ENCODE results near the gene FAM53A. TPM values are rescaled to one million over a fixed set of nuclear protein-coding genes. Genes with fewer than 3 reads are reported as not detected.

Gene FAM53A
- total and polyA plus RNA-seq, 7 donors = 0.71 to 1.9 (median 1.3) TPM

DNA sequence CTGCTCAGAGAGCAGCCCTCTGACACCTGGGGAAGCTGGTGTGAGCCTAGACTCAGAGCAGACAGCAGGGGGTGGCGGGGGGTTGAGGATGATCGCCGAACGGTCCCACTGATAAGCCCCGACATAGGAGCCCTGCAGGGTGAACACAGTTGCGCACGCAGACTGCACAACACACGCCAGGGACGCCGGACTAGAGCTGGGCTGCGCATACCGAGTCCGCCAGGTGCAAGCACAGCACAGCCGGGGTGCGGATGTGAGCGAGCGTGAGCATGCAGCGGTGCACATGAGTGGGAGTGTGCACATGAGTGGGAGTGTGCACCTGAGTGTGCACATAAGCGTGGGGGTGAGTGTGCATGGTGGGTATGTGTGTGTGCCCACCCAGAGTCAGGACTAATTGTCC lies 36.7 kb downstream of the FAM53A start:
- ATAC-seq = no peak

DNA sequence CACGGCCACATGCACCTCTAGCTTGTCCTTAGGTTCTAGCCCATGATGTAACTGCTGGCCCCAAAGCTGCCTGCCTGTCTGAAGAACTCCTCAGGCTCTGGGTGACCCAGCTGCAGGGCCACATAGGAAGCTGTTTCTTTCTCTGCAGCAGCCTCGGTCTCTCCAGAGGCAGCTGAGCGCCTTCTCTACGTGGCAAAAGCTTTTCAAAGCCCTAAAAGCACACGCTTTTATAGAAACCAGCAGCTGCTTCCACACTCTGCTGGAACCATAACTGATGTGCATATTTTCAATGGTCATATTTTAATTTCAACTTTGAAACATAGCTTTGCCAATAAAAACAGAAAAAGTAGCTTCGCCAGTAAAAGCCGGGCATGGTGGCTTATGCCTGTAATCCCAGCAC lies 37.4 kb downstream of the FAM53A start:
- no peaks in the 10 kb centered on the region for H3K36me3 ChIP-seq (ENCODE audit: insufficient read depth in 1 of 2, low read depth in 1 of 2)
- intact Hi-C loops (cut with DNase I) = no loop called here
- H3K4me1 ChIP-seq = no peaks in the 10 kb centered on the region
- H3K4me3 ChIP-seq = no peak overlapping the region
- TF ChIP-seq, protein P1, sequence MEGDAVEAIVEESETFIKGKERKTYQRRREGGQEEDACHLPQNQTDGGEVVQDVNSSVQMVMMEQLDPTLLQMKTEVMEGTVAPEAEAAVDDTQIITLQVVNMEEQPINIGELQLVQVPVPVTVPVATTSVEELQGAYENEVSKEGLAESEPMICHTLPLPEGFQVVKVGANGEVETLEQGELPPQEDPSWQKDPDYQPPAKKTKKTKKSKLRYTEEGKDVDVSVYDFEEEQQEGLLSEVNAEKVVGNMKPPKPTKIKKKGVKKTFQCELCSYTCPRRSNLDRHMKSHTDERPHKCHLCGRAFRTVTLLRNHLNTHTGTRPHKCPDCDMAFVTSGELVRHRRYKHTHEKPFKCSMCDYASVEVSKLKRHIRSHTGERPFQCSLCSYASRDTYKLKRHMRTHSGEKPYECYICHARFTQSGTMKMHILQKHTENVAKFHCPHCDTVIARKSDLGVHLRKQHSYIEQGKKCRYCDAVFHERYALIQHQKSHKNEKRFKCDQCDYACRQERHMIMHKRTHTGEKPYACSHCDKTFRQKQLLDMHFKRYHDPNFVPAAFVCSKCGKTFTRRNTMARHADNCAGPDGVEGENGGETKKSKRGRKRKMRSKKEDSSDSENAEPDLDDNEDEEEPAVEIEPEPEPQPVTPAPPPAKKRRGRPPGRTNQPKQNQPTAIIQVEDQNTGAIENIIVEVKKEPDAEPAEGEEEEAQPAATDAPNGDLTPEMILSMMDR (IDR thresholded peaks at IDR 0.05) = no peak
- H3K27ac ChIP-seq = no peak overlapping the region
- no peaks in the 10 kb centered on the region for H3K9me3 ChIP-seq
- DNase-seq (no peak), ATAC-seq (no peak)
- WGBS, 3 donors = 64 to 68% (median 65%) methylated on average over 7 of the region's 7 CpGs
- H3K27me3 ChIP-seq (ENCODE audit: insufficient read depth in 3 of 3, low read length in 2 of 3) = no peaks in the 10 kb centered on the region

More for the DNA sequence above, 36.7 kb downstream of the FAM53A start:
- no peak overlapping the region for H3K27ac ChIP-seq
- no peaks in the 10 kb centered on the region for H3K4me1 ChIP-seq
- H3K4me3 ChIP-seq = no peak overlapping the region
- H3K9me3 ChIP-seq = no peaks in the 10 kb centered on the region
- no peak for DNase-seq
- WGBS, 3 donors = 87 to 92% (median 91%) methylated on average over 19 of the region's 19 CpGs
- H3K27me3 ChIP-seq (ENCODE audit: insufficient read depth in 3 of 3, low read length in 2 of 3) = no peaks in the 10 kb centered on the region
- intact Hi-C loops (cut with DNase I) = no loop called here
- H3K36me3 ChIP-seq (ENCODE audit: insufficient read depth in 1 of 2, low read depth in 1 of 2) = no peaks in the 10 kb centered on the region
- TF ChIP-seq, protein P1 (IDR thresholded peaks at IDR 0.05) = no peak

DNA sequence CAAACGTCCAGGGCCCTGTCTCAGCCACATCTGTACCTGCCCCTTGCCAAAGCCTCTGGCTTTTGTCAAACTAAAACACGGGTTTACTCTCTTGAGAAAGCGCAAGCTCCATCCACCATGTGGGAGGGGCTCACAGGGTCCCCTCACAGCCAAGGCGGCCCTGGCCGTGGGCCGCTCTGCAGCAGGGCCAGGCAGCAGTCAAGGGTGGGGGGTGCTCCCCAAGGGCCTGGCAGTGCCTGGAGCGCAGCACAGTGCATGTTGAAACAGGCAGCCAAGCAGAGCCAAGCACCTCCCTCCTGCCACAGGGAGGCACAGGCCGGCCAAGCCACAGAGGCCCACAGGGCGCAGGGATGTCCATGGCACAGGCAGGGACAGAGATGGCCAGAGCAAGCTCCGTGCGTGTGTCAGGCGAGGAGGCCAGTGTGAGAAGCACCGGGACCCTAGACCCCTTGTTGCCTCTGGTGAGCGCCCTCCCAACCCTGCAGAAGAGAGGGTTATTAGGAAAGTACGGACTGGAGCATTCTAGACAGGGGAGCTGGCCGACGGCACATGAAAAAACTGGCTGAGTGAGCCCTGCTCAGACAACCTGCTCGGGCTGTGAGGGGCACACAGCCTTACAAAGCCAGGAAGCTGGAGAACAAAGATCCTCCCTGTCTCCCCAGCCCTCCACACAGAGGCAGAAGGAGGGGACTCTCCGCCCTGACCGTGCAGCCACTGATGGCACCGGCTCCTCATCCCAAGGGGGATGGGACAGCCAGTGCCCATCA lies 39.0 kb downstream of the FAM53A start:
- Histone ChIP-seq H3K36me3 (ENCODE audit: insufficient read depth in 1 of 2, low read depth in 1 of 2) (no peaks in the 10 kb centered on the region), H3K4me1 (no peaks in the 10 kb centered on the region), H3K4me3 (no peak overlapping the region), H3K9me3 (no peaks in the 10 kb centered on the region), H3K27ac (no peak overlapping the region), H3K27me3 (ENCODE audit: insufficient read depth in 3 of 3, low read length in 2 of 3) (peaks cover 0 to 3% (median 0%) of the 10 kb centered on the region in 3 donors)
- peak; percentile 36 to 68 for DNase-seq
- TF ChIP-seq, protein P1 (IDR thresholded peaks at IDR 0.05) = no peak
- peak; percentile 36 to 76 (median 68) for ATAC-seq
- intact Hi-C loops (cut with DNase I) = no loop called here
- WGBS, 3 donors = 40 to 45% (median 44%) methylated on average over 21 of the region's 21 CpGs

DNA sequence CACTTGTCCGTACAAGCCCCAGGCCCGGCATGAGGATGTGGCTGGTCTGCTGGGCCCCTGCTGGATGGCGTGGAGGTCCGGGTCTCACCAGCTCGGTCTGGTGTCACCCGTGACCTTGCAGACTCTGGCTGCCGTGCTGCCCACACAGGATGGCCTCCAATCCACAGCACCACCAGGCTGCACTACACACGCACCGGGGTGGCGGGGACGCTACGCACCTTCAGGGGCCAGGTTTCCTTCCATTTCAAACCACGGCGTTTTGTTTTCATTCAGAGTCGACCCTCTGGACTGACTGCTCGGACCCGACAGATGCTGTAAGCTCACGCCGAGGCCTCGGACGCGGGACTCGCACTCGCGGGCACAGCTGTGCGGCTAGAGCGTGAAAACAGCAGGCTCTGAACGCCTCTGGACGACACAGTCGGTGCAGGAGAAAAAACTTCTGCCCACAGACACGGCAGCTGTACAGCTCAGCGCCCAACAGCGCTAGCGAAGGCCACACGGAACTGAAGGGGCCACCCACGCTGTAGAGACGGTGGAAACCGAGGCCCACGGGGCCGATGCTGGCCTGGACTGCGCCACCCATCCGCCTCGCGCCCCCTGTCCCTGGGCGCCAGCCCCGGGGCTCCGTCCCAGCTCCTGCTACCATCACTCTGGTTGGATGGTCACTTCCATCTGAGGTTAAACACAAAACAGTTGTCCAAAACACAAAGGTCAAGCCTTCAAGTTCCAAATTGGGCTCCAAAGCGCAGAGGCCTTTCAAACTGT lies 40.0 kb downstream of the FAM53A start:
- Histone ChIP-seq H3K36me3 (ENCODE audit: insufficient read depth in 1 of 2, low read depth in 1 of 2) (no peaks in the 10 kb centered on the region), H3K27me3 (ENCODE audit: insufficient read depth in 3 of 3, low read length in 2 of 3) (peaks cover 0 to 3% (median 0%) of the 10 kb centered on the region in 3 donors), H3K4me3 (no peak overlapping the region), H3K27ac (no peak overlapping the region), H3K4me1 (no peaks in the 10 kb centered on the region), H3K9me3 (no peaks in the 10 kb centered on the region)
- intact Hi-C loops (cut with DNase I) = no loop called here
- 64 to 71% (median 69%) methylated on average over 48 of the region's 48 CpGs for WGBS, 3 donors
- TF ChIP-seq, protein P1 (IDR thresholded peaks at IDR 0.05) = no peak
- no peak for ATAC-seq
- no peak for DNase-seq

Data from psoas muscle (tissue), 8 donors.